Activated CD4-positive, alpha-beta T cell treated with anti-CD3 and anti-CD28 coated beads for 36 hours (primary cell): ENCODE results near the gene PDCD4. TPM values are rescaled to one million over a fixed set of nuclear protein-coding genes. Genes with fewer than 3 reads are reported as not detected.
A peak's percentile ranks its signal among the peaks of the same experiment; 100 is the strongest.

Source experiments
- ATAC-seq: fragments of 200-7000 bp; cut with Tn5 transposase; one replicate; pipeline ENCODE4 v1.10.0; 2021; ENCODE audit warnings: mild to moderate bottlenecking, moderate library complexity
- CTCF ChIA-PET: fragments of 350-600 bp; sonication (Branson Sonifier 250); formaldehyde crosslinking; loops from one replicate; lab custom pipeline; 2021; ENCODE audit warnings: antibody characterized with exemption; lab: Charles Lee
- POLR2A ChIA-PET: fragments of 350-600 bp; sonication (Branson Sonifier 250); formaldehyde crosslinking; loops from one replicate; lab custom pipeline; 2021; ENCODE audit warnings: antibody characterized with exemption, inconsistent platforms; lab: Charles Lee
- DNase-seq: peaks from one replicate; pipeline ENCODE4 v3.0.0-alpha.2; 2020
- H3K27ac Mint-ChIP-seq: one replicate; pipeline ENCODE4 v1.8.0; 2021; ENCODE audit warnings: mixed read lengths
- H3K27me3 Mint-ChIP-seq: one replicate; pipeline ENCODE4 v1.8.0; 2021; ENCODE audit warnings: mixed read lengths
- H3K36me3 Mint-ChIP-seq: one replicate; pipeline ENCODE4 v1.8.0; 2021; ENCODE audit warnings: low read depth, mixed read lengths
- H3K4me1 Mint-ChIP-seq: one replicate; pipeline ENCODE4 v1.8.0; 2021; ENCODE audit warnings: mixed read lengths
- H3K4me3 Mint-ChIP-seq: one replicate; pipeline ENCODE4 v1.8.0; 2021; ENCODE audit warnings: mild to moderate bottlenecking, moderate library complexity, mixed read lengths
- H3K9me3 Mint-ChIP-seq: one replicate; pipeline ENCODE4 v1.8.0; 2021; ENCODE audit warnings: low read depth, mixed read lengths
- intact Hi-C, 2 experiments: fragments of 100-400 bp; cut with DNase I in 1 of 2; cut with micrococcal nuclease in 1 of 2; formaldehyde crosslinking; loops; one replicate each; pipeline versions ENCODE4 v1.14.2 to v1.15.1; 2022 to 2024; cut with DNase I, micrococcal nuclease
- total RNA-seq, 2 experiments: library from RNA; stranded (reverse); gene quantifications; one replicate each; pipeline ENCODE4 v1.2.3, GENCODE V29; 2021

Gene PDCD4
- total RNA-seq: 100 to 1,000 TPM in 1 of 2 experiments, 10 to 100 TPM in 1; 69.8 to 125 TPM

GRCh38 chr10:110871298-110872084 lies at the start of gene PDCD4:
TSS of gene PDCD4 (plus strand) at chr10:110871928. CDS start at chr10:110876028, 4,100 bp downstream.
- Mint-ChIP-seq H3K4me1 (peaks cover 63% of the 10 kb centered on the region), H3K4me3 (peak within 1 kb of the TSS; percentile 87), H3K36me3 (peaks cover 6% of the 10 kb centered on the region), H3K9me3 (no peaks in the 10 kb centered on the region), H3K27ac (peak within 1 kb of the TSS; percentile 95), H3K27me3 (no peaks in the 10 kb centered on the region)
- POLR2A ChIA-PET: interaction anchor here (0.6 to 1.2 kb wide), 9 partner anchors 9 to 456 kb away, joined by 3 to 9 read pairs (median 4); partner anchors contain the start of gene SHOC2
- peak; percentile 97 for DNase-seq
- intact Hi-C loops: loop anchor here (1.0 to 10.0 kb wide), 13 partner anchors 22 to 659 kb away; partner anchors contain the start of genes BBIP1 (in 2 of the 2), SHOC2 (in 2 of the 2), DUSP5 (in 1 of the 2) and SMC3 (in 1 of the 2)
- peak; percentile 85 for ATAC-seq
- CTCF ChIA-PET: interaction anchor here (0.8 to 1.0 kb wide), 2 partner anchors 11 to 14 kb away, joined by 4 to 5 read pairs; no protein-coding TSS in a partner anchor

DNA sequence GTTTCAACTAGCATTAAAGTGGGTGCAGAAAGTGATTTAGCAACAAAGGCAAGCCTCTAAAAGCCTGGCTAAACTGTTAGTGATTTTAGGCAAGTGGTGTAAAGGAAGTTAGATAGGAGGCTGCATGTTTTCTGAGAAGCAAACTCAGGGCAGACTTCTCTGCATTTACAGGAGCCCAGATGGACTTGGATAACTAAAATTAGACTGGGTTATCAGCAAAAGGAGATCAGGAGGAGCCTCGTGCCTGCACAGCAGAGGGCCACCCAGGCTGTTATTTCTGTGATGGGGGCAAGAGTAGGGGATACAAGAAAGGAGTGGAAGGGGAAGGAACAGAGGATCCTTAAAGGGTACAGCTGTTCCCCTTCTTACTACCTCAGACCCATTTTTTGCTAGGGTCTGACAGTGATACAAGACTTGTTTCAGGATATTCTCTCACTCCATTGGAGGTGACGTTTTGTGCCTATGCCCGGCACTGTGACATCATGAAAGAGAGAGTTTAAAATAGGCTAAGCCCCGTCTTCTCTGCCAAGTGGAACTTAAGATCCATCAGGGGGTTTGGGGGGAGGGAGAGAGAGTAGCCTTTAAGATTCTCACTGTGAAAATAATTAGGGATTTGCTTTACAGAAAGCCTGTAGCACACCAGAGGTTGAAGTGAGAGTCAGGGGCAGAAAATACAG lies 49.6 kb upstream of the PDCD4 start:
- no peaks in the 10 kb centered on the region for H3K36me3 Mint-ChIP-seq
- no peak overlapping the region for H3K4me3 Mint-ChIP-seq
- DNase-seq: no peak
- ChIA-PET CTCF (interaction anchor here (1.2 to 1.5 kb wide), 2 partner anchors 76 to 213 kb away, joined by 3 read pairs; no protein-coding TSS in a partner anchor), POLR2A (no interaction called here)
- no peaks in the 10 kb centered on the region for H3K9me3 Mint-ChIP-seq
- no peak overlapping the region for H3K27ac Mint-ChIP-seq
- no peak for ATAC-seq
- peaks cover 8% of the 10 kb centered on the region for H3K4me1 Mint-ChIP-seq
- H3K27me3 Mint-ChIP-seq: no peaks in the 10 kb centered on the region
- intact Hi-C loops: no loop called here

GRCh38 chr10:110822712-110823311 lies 48.9 kb upstream of the PDCD4 start:
- POLR2A ChIA-PET: no interaction called here
- Mint-ChIP-seq H3K9me3 (no peaks in the 10 kb centered on the region), H3K4me1 (peaks cover 2% of the 10 kb centered on the region), H3K27me3 (no peaks in the 10 kb centered on the region), H3K4me3 (no peak overlapping the region), H3K36me3 (no peaks in the 10 kb centered on the region), H3K27ac (no peak overlapping the region)
- CTCF ChIA-PET: interaction anchor here (1.2 to 1.5 kb wide), 2 partner anchors 77 to 214 kb away, joined by 3 read pairs; no protein-coding TSS in a partner anchor
- ATAC-seq (no peak), DNase-seq (no peak)
- intact Hi-C loops: no loop called here

GRCh38 chr10:110824152-110824441 lies 47.6 kb upstream of the PDCD4 start:
- Mint-ChIP-seq H3K4me1 (peaks cover 2% of the 10 kb centered on the region), H3K9me3 (no peaks in the 10 kb centered on the region), H3K27me3 (no peaks in the 10 kb centered on the region), H3K27ac (no peak overlapping the region), H3K36me3 (no peaks in the 10 kb centered on the region), H3K4me3 (no peak overlapping the region)
- ChIA-PET POLR2A (no interaction called here), CTCF (no interaction called here)
- intact Hi-C loops: no loop called here
- ATAC-seq (no peak), DNase-seq (no peak)

- ATAC-seq (no peak), DNase-seq (no peak)
- POLR2A ChIA-PET: no interaction called here
- intact Hi-C loops: no loop called here
- Mint-ChIP-seq H3K36me3 (no peaks in the 10 kb centered on the region), H3K4me1 (peaks cover 2% of the 10 kb centered on the region), H3K27ac (no peak overlapping the region), H3K27me3 (no peaks in the 10 kb centered on the region), H3K9me3 (no peaks in the 10 kb centered on the region), H3K4me3 (no peak overlapping the region)
- CTCF ChIA-PET: no interaction called here
Observed at GRCh38 chr10:110824660-110825059, 47.1 kb upstream of the PDCD4 start.

- intact Hi-C loops: no loop called here
- Mint-ChIP-seq H3K9me3 (no peaks in the 10 kb centered on the region), H3K36me3 (no peaks in the 10 kb centered on the region), H3K27me3 (no peaks in the 10 kb centered on the region), H3K4me1 (peaks cover 2% of the 10 kb centered on the region), H3K27ac (no peak overlapping the region), H3K4me3 (no peak overlapping the region)
- DNase-seq (no peak), ATAC-seq (no peak)
- ChIA-PET CTCF (no interaction called here), POLR2A (no interaction called here)
Observed at GRCh38 chr10:110825508-110825907, 46.2 kb upstream of the PDCD4 start.

GRCh38 chr10:110827410-110827809 lies 44.3 kb upstream of the PDCD4 start:
- ChIA-PET POLR2A (no interaction called here), CTCF (interaction anchor here (1.3 kb wide), 1 partner anchor 9 kb away, joined by 3 read pairs; no protein-coding TSS in a partner anchor)
- Mint-ChIP-seq H3K4me1 (no peaks in the 10 kb centered on the region), H3K4me3 (no peak overlapping the region), H3K9me3 (no peaks in the 10 kb centered on the region), H3K27ac (no peak overlapping the region), H3K36me3 (no peaks in the 10 kb centered on the region), H3K27me3 (no peaks in the 10 kb centered on the region)
- ATAC-seq (no peak), DNase-seq (no peak)
- intact Hi-C loops: no loop called here

- ChIA-PET POLR2A (no interaction called here), CTCF (interaction anchor here (0.6 to 1.6 kb wide), 6 partner anchors 9 to 155 kb away, joined by 3 to 7 read pairs (median 4); no protein-coding TSS in a partner anchor)
- ATAC-seq (no peak), DNase-seq (no peak)
- Mint-ChIP-seq H3K36me3 (no peaks in the 10 kb centered on the region), H3K4me3 (no peak overlapping the region), H3K27ac (no peak overlapping the region), H3K9me3 (no peaks in the 10 kb centered on the region), H3K4me1 (peaks cover 3% of the 10 kb centered on the region), H3K27me3 (no peaks in the 10 kb centered on the region)
- intact Hi-C loops: no loop called here
Observed at GRCh38 chr10:110827875-110828274, 43.9 kb upstream of the PDCD4 start.

GRCh38 chr10:110828525-110828924 lies 43.2 kb upstream of the PDCD4 start:
- no peaks in the 10 kb centered on the region for H3K36me3 Mint-ChIP-seq
- ChIA-PET POLR2A (interaction anchor here (0.6 kb wide), 1 partner anchor 59 kb away, joined by 4 read pairs; no protein-coding TSS in a partner anchor), CTCF (interaction anchor here (0.7 to 1.6 kb wide), 7 partner anchors 8 to 290 kb away, joined by 3 to 7 read pairs (median 4); no protein-coding TSS in a partner anchor)
- no peaks in the 10 kb centered on the region for H3K9me3 Mint-ChIP-seq
- ATAC-seq (no peak), DNase-seq (no peak)
- H3K27ac Mint-ChIP-seq: no peak overlapping the region
- no peaks in the 10 kb centered on the region for H3K27me3 Mint-ChIP-seq
- intact Hi-C loops: no loop called here
- H3K4me3 Mint-ChIP-seq: no peak overlapping the region
- H3K4me1 Mint-ChIP-seq: peaks cover 6% of the 10 kb centered on the region

DNA sequence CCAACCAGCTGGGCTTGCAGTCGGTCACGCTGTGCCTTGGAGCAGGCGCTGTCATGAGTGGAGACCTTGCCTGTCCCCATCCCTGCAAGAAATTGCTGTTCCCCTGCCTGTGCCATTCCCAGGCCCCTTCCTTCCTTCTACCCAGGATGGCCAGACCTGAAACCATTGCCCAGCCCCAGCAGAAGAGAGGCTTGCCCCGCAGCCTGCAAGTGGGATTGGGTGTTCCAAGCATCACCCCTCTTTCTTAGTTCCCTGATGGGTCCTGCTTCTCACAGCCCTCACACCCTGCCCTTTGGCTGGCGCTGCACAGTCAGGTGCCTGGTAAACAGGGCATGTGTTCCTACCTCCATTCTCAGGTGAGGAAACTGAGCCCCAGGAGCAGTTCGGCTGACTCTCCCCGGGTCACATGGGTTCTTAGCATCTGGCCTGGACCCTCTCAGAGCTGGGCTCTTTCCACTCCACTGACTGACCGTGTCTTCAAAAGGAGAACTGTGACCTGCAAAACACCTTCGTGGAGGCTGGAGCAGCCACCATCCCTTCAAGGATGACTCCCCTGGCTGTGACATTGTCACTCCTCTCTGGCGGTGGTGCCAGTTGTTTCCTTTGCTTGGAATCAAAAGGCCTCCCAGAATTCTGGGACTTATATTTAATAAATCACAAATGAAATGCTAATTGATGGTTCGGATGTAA lies 41.9 kb upstream of the PDCD4 start:
- CTCF ChIA-PET: interaction anchor here (0.6 kb wide), 1 partner anchor 63 kb away, joined by 3 read pairs; no protein-coding TSS in a partner anchor
- H3K9me3 Mint-ChIP-seq: no peaks in the 10 kb centered on the region

More for the DNA sequence above, 41.9 kb upstream of the PDCD4 start:
- ATAC-seq (no peak), DNase-seq (no peak)
- peaks cover 13% of the 10 kb centered on the region for H3K4me1 Mint-ChIP-seq
- intact Hi-C loops: no loop called here
- POLR2A ChIA-PET: no interaction called here
- H3K27me3 Mint-ChIP-seq: no peaks in the 10 kb centered on the region
- H3K4me3 Mint-ChIP-seq: no peak overlapping the region
- H3K27ac Mint-ChIP-seq: no peak overlapping the region
- H3K36me3 Mint-ChIP-seq: no peaks in the 10 kb centered on the region
